HepG2 (cell line): ENCODE results near the gene MUC4. TPM values are rescaled to one million over a fixed set of nuclear protein-coding genes. Genes with fewer than 3 reads are reported as not detected.

Source experiments
- AGO1 ChIP-seq: fragments of 200-400 bp; formaldehyde crosslinking; IDR thresholded peaks from 2 replicates; pipeline ENCODE4 v1.6.1; 2017; ENCODE audit warnings: mild to moderate bottlenecking, low read depth, low read length, moderate library complexity; ENCODE audit not compliant: poor library complexity, severe bottlenecking
- FOSL1 ChIP-seq: sonication (generic); formaldehyde crosslinking; IDR thresholded peaks from 2 replicates; pipeline ENCODE4 v1.9.0; 2021; ENCODE audit warnings: missing genetic modification reagents, borderline replicate concordance
- JARID2 ChIP-seq: sonication (generic); formaldehyde crosslinking; IDR thresholded peaks from 2 replicates; pipeline ENCODE4 v1.8.1; 2023; ENCODE audit warnings: missing genetic modification reagents, inconsistent platforms; ENCODE audit not compliant: insufficient replicate concordance
- KDM2A ChIP-seq: sonication (generic); formaldehyde crosslinking; IDR thresholded peaks from 2 replicates; pipeline ENCODE4 v1.4.0; 2020; ENCODE audit warnings: low read depth, missing genetic modification reagents, borderline replicate concordance
- LBX2 ChIP-seq: sonication (generic); formaldehyde crosslinking; IDR thresholded peaks from 2 replicates; pipeline ENCODE4 v1.5.0; 2020; ENCODE audit warnings: missing genetic modification reagents, mild to moderate bottlenecking, borderline replicate concordance
- MIER3 ChIP-seq: IDR thresholded peaks from 2 replicates; pipeline ENCODE4 v1.6.1; 2016; ENCODE audit warnings: missing compliant biosample characterization, borderline replicate concordance
- MTF2 ChIP-seq: sonication (generic); formaldehyde crosslinking; IDR thresholded peaks from 2 replicates; pipeline ENCODE4 v1.5.0; 2020; ENCODE audit warnings: missing genetic modification reagents, borderline replicate concordance
- RAD21 ChIP-seq: fragments of 450-650 bp; formaldehyde crosslinking; IDR thresholded peaks from 2 replicates; pipeline ENCODE4 v1.5.0; 2020; ENCODE audit warnings: mild to moderate bottlenecking
- SOX5 ChIP-seq: IDR thresholded peaks from 2 replicates; pipeline ENCODE4 v1.6.1; 2016; ENCODE audit warnings: borderline replicate concordance
- ZNF367 ChIP-seq: sonication (generic); formaldehyde crosslinking; IDR thresholded peaks from 2 replicates; pipeline ENCODE4 v1.4.0; 2020; ENCODE audit warnings: missing genetic modification reagents, borderline replicate concordance
- ZNF616 ChIP-seq: sonication (generic); formaldehyde crosslinking; IDR thresholded peaks from 2 replicates; pipeline ENCODE4 v1.5.0; 2020; ENCODE audit warnings: low read depth, mild to moderate bottlenecking, missing genetic modification reagents
- ZNF788 ChIP-seq: sonication (generic); formaldehyde crosslinking; IDR thresholded peaks from 2 replicates; pipeline ENCODE4 v1.5.0; 2020; ENCODE audit warnings: mild to moderate bottlenecking, missing genetic modification reagents, borderline replicate concordance
- ZNF792 ChIP-seq: IDR thresholded peaks from 2 replicates; pipeline ENCODE4 v1.6.1; 2016
- polyA plus RNA-seq, 8 experiments: library from polyadenylated mRNA; depleted of rRNA in 3 of 8; stranded (reverse) in 7 of 8; unstranded in 1 of 8; fragments of >200 nt; fragmentation: Illumina TruSeq in 4 of 8; extraction: Trizol in 4 of 8; gene quantifications; 2 replicates each; pipeline versions ENCODE4 v1.2.1 to v1.2.3, GENCODE V29; 2011 to 2016; ENCODE audit warnings: low read depth in 4 of 8, missing spikeins in 1 of 8, mixed read lengths in 1 of 8; ENCODE audit not compliant: insufficient read depth in 1 of 8
- total RNA-seq, 5 experiments: library from RNA; depleted of rRNA; stranded (reverse); fragments of >200 nt; fragmentation: Illumina TruSeq; extraction: Trizol; gene quantifications; 2 replicates each; pipeline ENCODE4 v1.2.3, GENCODE V29; 2016; ENCODE audit warnings: low read depth in 1 of 5
- TF ChIP-seq, protein P1 (sequence below): IDR thresholded peaks from 2 replicates; pipeline ENCODE4 v1.6.1; 2016; ENCODE audit warnings: missing genetic modification reagents, missing compliant biosample characterization
- TF ChIP-seq, protein P2 (sequence below): sonication (generic); formaldehyde crosslinking; IDR thresholded peaks from 2 replicates; pipeline ENCODE4 v1.5.1; 2020; ENCODE audit warnings: mild to moderate bottlenecking, missing genetic modification reagents, moderate library complexity
- TF ChIP-seq, protein P3 (sequence below): IDR thresholded peaks from 2 replicates; pipeline ENCODE4 v1.6.1; 2016
- TF ChIP-seq, protein P4 (sequence below): sonication (generic); formaldehyde crosslinking; IDR thresholded peaks from 2 replicates; pipeline ENCODE4 v1.5.1; 2020; ENCODE audit warnings: missing genetic modification reagents, mild to moderate bottlenecking, borderline replicate concordance

The MUC4 gene
- total and polyA plus RNA-seq, 2 of the 13 experiments (the other 11 are each of a cell fraction or from before 2014, with no cell fraction given) = not detected

GRCh38 chr3:195850857-195851543 lies 39.3 kb upstream of the MUC4 start (continued):
- TF ChIP-seq MIER3 (CRISPR knock-in tag) = 0 out of 2 replicates have a peak, but pooled peaks have one; percentile 35
- TF ChIP-seq, protein P1, sequence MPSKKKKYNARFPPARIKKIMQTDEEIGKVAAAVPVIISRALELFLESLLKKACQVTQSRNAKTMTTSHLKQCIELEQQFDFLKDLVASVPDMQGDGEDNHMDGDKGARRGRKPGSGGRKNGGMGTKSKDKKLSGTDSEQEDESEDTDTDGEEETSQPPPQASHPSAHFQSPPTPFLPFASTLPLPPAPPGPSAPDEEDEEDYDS (CRISPR knock-in tag) = 0 out of 2 replicates have a peak, but pooled peaks have one; percentile 38
- TF ChIP-seq ZNF616 = no peak
- TF ChIP-seq, protein P2, sequence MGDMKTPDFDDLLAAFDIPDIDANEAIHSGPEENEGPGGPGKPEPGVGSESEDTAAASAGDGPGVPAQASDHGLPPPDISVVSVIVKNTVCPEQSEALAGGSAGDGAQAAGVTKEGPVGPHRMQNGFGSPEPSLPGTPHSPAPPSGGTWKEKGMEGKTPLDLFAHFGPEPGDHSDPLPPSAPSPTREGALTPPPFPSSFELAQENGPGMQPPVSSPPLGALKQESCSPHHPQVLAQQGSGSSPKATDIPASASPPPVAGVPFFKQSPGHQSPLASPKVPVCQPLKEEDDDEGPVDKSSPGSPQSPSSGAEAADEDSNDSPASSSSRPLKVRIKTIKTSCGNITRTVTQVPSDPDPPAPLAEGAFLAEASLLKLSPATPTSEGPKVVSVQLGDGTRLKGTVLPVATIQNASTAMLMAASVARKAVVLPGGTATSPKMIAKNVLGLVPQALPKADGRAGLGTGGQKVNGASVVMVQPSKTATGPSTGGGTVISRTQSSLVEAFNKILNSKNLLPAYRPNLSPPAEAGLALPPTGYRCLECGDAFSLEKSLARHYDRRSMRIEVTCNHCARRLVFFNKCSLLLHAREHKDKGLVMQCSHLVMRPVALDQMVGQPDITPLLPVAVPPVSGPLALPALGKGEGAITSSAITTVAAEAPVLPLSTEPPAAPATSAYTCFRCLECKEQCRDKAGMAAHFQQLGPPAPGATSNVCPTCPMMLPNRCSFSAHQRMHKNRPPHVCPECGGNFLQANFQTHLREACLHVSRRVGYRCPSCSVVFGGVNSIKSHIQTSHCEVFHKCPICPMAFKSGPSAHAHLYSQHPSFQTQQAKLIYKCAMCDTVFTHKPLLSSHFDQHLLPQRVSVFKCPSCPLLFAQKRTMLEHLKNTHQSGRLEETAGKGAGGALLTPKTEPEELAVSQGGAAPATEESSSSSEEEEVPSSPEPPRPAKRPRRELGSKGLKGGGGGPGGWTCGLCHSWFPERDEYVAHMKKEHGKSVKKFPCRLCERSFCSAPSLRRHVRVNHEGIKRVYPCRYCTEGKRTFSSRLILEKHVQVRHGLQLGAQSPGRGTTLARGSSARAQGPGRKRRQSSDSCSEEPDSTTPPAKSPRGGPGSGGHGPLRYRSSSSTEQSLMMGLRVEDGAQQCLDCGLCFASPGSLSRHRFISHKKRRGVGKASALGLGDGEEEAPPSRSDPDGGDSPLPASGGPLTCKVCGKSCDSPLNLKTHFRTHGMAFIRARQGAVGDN = peak; percentile 34; the same call in 1 of the 2 replicates
- no peak for TF ChIP-seq ZNF367 (CRISPR knock-in tag)
- 0 out of 2 replicates have a peak, but pooled peaks have one; percentile 55 for TF ChIP-seq MTF2 (CRISPR knock-in tag)
- TF ChIP-seq JARID2 (CRISPR knock-in tag) = no peak
- TF ChIP-seq FOSL1 (CRISPR knock-in tag) = no peak
- peak; percentile 87 for TF ChIP-seq RAD21 (CRISPR knock-in tag)
- TF ChIP-seq, protein P3, sequence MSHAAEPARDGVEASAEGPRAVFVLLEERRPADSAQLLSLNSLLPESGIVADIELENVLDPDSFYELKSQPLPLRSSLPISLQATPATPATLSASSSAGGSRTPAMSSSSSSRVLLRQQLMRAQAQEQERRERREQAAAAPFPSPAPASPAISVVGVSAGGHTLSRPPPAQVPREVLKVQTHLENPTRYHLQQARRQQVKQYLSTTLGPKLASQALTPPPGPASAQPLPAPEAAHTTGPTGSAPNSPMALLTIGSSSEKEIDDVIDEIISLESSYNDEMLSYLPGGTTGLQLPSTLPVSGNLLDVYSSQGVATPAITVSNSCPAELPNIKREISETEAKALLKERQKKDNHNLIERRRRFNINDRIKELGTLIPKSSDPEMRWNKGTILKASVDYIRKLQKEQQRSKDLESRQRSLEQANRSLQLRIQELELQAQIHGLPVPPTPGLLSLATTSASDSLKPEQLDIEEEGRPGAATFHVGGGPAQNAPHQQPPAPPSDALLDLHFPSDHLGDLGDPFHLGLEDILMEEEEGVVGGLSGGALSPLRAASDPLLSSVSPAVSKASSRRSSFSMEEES (CRISPR knock-in tag) = no peak
- TF ChIP-seq SOX5 (CRISPR knock-in tag) = peak; percentile 29; the same call in 1 of the 2 replicates
- TF ChIP-seq AGO1 = no peak
- TF ChIP-seq KDM2A (CRISPR knock-in tag) = peak; percentile 94
- TF ChIP-seq ZNF788 = peak; percentile 54; the same call in 1 of the 2 replicates
- no peak for TF ChIP-seq LBX2 (CRISPR knock-in tag)
- TF ChIP-seq, protein P4, sequence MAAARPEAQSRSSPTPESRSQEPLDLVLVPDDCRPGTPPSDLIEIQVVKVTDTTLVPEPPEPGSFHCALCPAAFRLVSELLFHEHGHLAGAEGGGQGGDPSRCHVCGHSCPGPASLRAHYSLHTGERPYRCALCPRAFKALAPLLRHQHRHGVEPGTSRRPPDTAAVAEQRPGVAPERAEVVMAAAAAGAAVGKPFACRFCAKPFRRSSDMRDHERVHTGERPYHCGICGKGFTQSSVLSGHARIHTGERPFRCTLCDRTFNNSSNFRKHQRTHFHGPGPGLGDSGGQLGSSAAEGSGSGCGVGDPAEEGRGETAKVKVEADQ (CRISPR knock-in tag) = no peak
- TF ChIP-seq ZNF792 (CRISPR knock-in tag) = peak; percentile 47; the same call in 1 of the 2 replicates
